HG02943 (cell line): Measurements from ENCODE around the gene C11orf87.

Experiments used
- ATAC-seq: cut with Tn5 transposase; IDR thresholded peaks from one replicate; pipeline ENCODE4 v1.9.1; 2021; ENCODE audit warnings: mild to moderate bottlenecking, low read depth, moderate library complexity; ENCODE audit not compliant: unreplicated experiment

Gene C11orf87

GRCh38 chr11:109435121-109435742, 13.2 kb downstream of the C11orf87 start:
- no peak for ATAC-seq

GRCh38 chr11:109439684-109440083, 17.7 kb downstream of the C11orf87 start:
- ATAC-seq: no peak

- no peak for ATAC-seq
Observed at GRCh38 chr11:109443052-109443451, 21.1 kb downstream of the C11orf87 start.

- ATAC-seq: no peak
Observed at GRCh38 chr11:109454857-109455256, 32.9 kb downstream of the C11orf87 start.
